Parathyroid adenoma (tissue), 2 donors: ENCODE results near the gene ANG.

Source experiments
- H2AFZ ChIP-seq: fragments of 300-600 bp; sonication (generic); one replicate; pipeline ENCODE4 v1.7.0; 2017; ENCODE audit warnings: antibody characterized with exemption, mild to moderate bottlenecking
- H3K27ac ChIP-seq: fragments of 300-600 bp; sonication (generic); one replicate; pipeline ENCODE4 v1.7.0; 2017
- H3K27me3 ChIP-seq: fragments of 300-600 bp; sonication (generic); one replicate; pipeline ENCODE4 v1.7.0; 2017; ENCODE audit warnings: low read length; ENCODE audit not compliant: control insufficient read depth, insufficient read depth
- H3K36me3 ChIP-seq: fragments of 300-600 bp; sonication (generic); one replicate; pipeline ENCODE4 v1.7.0; 2017; ENCODE audit warnings: low read length; ENCODE audit not compliant: control insufficient read depth, insufficient read depth
- H3K4me1 ChIP-seq: fragments of 300-600 bp; sonication (generic); one replicate; pipeline ENCODE4 v1.7.0; 2017; ENCODE audit warnings: control low read depth
- H3K4me2 ChIP-seq: fragments of 300-600 bp; sonication (generic); one replicate; pipeline ENCODE4 v1.7.0; 2017; ENCODE audit warnings: low read length
- H3K4me3 ChIP-seq: fragments of 300-600 bp; sonication (generic); one replicate; pipeline ENCODE4 v1.7.0; 2017; ENCODE audit warnings: low read depth, low read length
- H3K79me2 ChIP-seq: fragments of 300-600 bp; sonication (generic); one replicate; pipeline ENCODE4 v1.7.0; 2017; ENCODE audit warnings: control low read depth
- H3K9ac ChIP-seq: fragments of 300-600 bp; sonication (generic); one replicate; pipeline ENCODE4 v1.7.0; 2017; ENCODE audit warnings: mild to moderate bottlenecking
- H3K9me3 ChIP-seq: fragments of 300-600 bp; sonication (generic); one replicate; pipeline ENCODE4 v1.7.0; 2017; ENCODE audit warnings: low read length; ENCODE audit not compliant: control insufficient read depth
- TF ChIP-seq, protein P1 (sequence below): fragments of 300-600 bp; sonication (generic); IDR thresholded peaks from one replicate; pipeline ENCODE4 v1.7.0; 2017; ENCODE audit warnings: antibody characterized with exemption, mild to moderate bottlenecking
- donor health status: primary hyperparathyroidism.

Gene ANG

DNA sequence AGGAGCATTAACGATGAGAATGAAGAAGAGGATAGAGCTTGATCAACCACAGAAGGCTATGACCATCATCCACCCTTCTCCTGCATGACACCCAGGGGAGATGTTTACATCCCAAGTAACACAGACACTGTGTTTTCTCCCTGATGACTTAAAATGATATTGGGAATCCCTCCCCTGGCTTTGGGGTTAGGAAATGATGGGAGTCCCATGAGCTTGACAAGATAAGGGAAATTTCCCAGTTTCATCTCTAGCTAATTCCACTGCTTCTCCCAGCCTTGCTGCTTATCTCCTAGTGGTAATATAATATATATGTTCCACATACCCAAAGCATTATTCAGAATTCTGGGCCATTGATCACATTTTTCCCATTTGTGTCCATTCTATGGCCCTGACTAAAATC, 43.1 kb upstream of the ANG start:
- no peaks in the 10 kb centered on the region for H3K9me3 ChIP-seq
- no peak overlapping the region for H2AFZ ChIP-seq
- H3K27me3 ChIP-seq: no peaks in the 10 kb centered on the region
- TF ChIP-seq, protein P1, sequence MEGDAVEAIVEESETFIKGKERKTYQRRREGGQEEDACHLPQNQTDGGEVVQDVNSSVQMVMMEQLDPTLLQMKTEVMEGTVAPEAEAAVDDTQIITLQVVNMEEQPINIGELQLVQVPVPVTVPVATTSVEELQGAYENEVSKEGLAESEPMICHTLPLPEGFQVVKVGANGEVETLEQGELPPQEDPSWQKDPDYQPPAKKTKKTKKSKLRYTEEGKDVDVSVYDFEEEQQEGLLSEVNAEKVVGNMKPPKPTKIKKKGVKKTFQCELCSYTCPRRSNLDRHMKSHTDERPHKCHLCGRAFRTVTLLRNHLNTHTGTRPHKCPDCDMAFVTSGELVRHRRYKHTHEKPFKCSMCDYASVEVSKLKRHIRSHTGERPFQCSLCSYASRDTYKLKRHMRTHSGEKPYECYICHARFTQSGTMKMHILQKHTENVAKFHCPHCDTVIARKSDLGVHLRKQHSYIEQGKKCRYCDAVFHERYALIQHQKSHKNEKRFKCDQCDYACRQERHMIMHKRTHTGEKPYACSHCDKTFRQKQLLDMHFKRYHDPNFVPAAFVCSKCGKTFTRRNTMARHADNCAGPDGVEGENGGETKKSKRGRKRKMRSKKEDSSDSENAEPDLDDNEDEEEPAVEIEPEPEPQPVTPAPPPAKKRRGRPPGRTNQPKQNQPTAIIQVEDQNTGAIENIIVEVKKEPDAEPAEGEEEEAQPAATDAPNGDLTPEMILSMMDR: no peak
- no peak overlapping the region for H3K27ac ChIP-seq
- no peaks in the 10 kb centered on the region for H3K4me1 ChIP-seq
- H3K36me3 ChIP-seq: no peaks in the 10 kb centered on the region
- no peak overlapping the region for H3K9ac ChIP-seq
- no peak overlapping the region for H3K4me2 ChIP-seq
- H3K4me3 ChIP-seq: no peak overlapping the region
- H3K79me2 ChIP-seq: no peaks in the 10 kb centered on the region

DNA sequence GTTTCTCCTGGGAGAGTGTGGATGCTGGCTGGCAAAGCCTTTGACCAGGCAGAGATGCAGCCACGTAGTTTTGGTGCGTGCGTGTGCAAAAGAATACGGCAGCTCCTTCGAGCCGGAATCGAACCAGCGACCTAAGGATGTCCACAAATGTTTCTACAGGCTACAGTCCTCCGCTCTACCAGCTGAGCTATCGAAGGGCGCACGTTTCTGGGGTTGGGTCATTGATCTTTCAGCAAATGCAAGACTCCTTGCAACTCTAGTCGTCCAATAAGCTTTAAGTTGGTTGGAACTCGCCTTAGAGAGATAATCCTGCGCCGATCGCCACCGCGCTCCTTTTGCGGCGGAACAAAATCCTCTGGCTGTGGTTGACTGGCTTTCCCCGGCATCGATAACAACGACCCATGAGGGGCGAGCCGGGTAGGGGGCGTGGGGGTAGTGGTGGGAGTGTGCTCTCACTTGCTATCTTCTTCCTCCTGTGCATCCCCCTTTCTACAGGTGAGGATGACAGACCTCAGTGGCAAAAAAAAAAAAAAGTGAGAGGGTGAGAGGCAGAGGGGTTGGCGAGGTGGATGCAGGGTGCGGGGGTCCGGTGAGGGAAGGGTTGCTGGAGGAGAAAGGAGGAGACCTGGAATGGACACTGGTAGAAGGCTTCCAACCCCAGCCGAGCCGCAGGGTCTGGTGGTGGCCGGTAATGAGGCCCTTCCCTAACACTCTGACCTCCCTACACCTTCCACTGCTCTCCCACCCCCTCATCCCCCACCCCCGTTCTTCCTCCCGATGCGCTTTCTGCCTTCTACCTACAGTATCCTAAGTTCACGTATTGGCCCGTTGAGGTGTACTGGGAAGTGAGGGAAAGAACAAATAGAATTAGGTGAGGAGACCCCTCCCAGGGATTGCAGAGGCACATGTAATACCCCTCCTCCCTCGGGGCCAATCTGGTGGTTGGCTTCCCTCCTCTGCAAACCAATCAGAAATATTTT, 35.3 kb upstream of the ANG start:
- no peaks in the 10 kb centered on the region for H3K36me3 ChIP-seq
- TF ChIP-seq, protein P1: no peak
- H3K4me2 ChIP-seq: no peak overlapping the region
- H2AFZ ChIP-seq: no peak overlapping the region
- no peaks in the 10 kb centered on the region for H3K9me3 ChIP-seq
- no peak overlapping the region for H3K9ac ChIP-seq
- no peak overlapping the region for H3K27ac ChIP-seq
- H3K4me1 ChIP-seq: no peaks in the 10 kb centered on the region
- H3K27me3 ChIP-seq: peaks cover 7% of the 10 kb centered on the region
- H3K79me2 ChIP-seq: no peaks in the 10 kb centered on the region
- no peak overlapping the region for H3K4me3 ChIP-seq

DNA sequence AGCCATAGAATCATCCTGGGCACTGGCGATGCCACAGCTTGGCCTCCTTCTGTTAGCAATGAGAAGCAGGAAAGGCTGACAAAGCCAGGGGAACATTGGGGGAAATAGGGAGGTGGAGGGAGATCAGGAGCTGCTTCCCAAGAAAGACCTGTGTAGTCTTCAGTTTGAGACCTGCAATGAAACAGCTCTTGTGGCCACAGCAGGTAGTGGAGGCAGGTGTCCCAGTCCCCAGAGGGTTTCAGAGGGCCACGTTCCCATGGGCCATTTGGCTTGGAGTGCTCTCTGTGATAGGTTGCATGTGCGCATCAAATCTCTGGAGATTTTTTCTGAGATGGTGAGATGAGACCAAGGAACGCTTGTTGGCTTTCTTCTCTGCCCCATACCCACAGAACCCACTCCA, 32.7 kb upstream of the ANG start:
- no peaks in the 10 kb centered on the region for H3K36me3 ChIP-seq
- no peak overlapping the region for H3K27ac ChIP-seq
- H3K9me3 ChIP-seq: no peaks in the 10 kb centered on the region
- H3K4me1 ChIP-seq: no peaks in the 10 kb centered on the region
- no peak overlapping the region for H3K4me3 ChIP-seq
- no peaks in the 10 kb centered on the region for H3K79me2 ChIP-seq
- TF ChIP-seq, protein P1: no peak
- no peak overlapping the region for H3K9ac ChIP-seq
- H3K4me2 ChIP-seq: no peak overlapping the region
- no peak overlapping the region for H2AFZ ChIP-seq
- H3K27me3 ChIP-seq: peaks cover 7% of the 10 kb centered on the region

DNA sequence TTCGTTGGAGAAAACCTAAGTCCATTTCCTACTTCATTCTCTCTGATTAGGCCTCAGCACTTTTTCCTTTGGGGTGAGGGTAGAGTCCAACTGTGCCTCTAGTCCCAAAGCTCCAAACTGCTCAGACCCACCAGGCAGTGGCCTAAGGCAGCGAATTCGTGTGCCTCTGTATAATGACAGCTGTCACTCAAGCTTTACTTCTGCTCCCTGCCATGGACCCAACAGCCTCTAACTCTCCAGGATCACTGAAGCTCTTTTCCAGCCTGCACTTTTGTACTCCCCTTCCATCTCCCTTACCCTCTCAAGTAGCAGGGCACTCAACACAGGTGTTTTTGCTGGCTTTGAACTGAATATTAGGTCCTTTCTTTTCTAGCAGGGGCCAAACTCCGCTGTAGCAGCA, 32.3 kb upstream of the ANG start:
- no peaks in the 10 kb centered on the region for H3K79me2 ChIP-seq
- TF ChIP-seq, protein P1: no peak
- H3K4me2 ChIP-seq: no peak overlapping the region
- no peaks in the 10 kb centered on the region for H3K9me3 ChIP-seq
- H3K9ac ChIP-seq: no peak overlapping the region
- H3K4me1 ChIP-seq: no peaks in the 10 kb centered on the region
- H2AFZ ChIP-seq: no peak overlapping the region
- no peak overlapping the region for H3K4me3 ChIP-seq
- peaks cover 7% of the 10 kb centered on the region for H3K27me3 ChIP-seq
- H3K27ac ChIP-seq: no peak overlapping the region
- H3K36me3 ChIP-seq: no peaks in the 10 kb centered on the region
